GM18520 (cell line): ENCODE results near the gene CSE1L.
"Not testable (repeated sequence)": the region's sequence is repeated elsewhere in the genome, so short reads cannot be mapped to it uniquely, and the experiment has no call there.

Experiments
- ATAC-seq: cut with Tn5 transposase; IDR thresholded peaks from one replicate; pipeline ENCODE4 v1.9.1; 2021; ENCODE audit not compliant: unreplicated experiment

The CSE1L gene

DNA sequence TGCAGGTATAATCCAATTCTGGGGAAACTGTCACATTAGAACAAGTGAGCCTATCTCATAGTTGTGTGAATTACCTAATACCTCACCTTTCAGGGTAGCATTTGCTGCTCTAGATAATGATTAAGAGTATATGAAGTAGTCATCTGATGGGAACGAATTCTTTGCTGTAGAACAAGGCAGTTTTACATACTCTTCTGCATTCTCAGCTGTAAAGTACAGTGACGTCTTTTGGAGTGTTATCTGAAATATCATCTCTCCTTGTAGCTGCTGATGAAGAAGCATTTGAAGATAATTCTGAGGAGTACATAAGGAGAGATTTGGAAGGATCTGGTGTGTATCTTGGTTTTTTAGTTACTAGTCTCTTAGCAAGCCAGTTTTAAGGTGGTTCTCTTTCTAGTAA, 28.4 kb downstream of the CSE1L start:
- ATAC-seq, result no peak

- ATAC-seq, result no peak
Measured at GRCh38 chr20:49078310-49078709, 32.2 kb downstream of the CSE1L start.

GRCh38 chr20:49082295-49082694, 36.2 kb downstream of the CSE1L start:
- ATAC-seq, result not testable (repeated sequence)

DNA sequence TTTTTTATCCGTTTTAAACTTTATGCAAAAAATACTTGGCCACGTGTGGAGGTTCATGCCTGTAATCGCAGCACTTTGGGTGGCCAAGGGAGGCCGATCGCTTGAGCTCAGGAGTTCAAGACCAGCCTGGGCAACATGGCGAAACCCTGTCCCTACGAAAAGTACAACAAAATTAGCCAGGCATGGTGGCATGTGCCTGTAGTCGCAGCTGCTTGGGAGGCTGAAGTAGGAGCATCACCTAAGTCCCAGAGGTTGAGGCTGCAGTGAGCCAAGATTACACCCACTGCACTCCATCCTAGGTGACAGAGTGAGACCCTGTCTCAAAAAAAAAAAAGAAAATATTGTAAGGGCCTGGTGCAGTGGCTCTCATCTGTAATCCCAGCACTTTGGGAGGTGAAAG, 45.0 kb downstream of the CSE1L start:
- ATAC-seq, result no peak

DNA sequence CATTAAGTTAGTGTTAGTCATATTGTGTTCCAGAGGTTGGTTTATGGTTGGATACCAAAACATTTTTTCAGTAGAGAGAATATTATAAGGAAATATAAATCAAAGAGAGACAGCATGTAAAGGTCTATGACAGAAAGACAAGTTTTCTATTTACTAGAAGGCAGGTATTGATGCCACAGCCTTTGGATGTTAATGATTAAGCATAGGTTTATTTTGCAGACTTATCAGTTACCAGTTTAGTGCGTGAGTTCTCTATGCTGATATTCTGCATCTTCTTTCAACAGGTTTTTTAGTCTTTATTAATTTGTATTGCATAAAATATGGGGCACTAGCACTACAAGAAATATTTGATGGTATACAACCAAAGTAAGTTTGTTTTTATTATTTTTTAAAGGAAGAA, 45.6 kb downstream of the CSE1L start:
- ATAC-seq, result no peak

GRCh38 chr20:49096203-49096730, 50.2 kb downstream of the CSE1L start:
- ATAC-seq, result no peak

GRCh38 chr20:49097159-49097558, 51.0 kb downstream of the CSE1L start:
- no peak for ATAC-seq

- ATAC-seq, result no peak
Measured at GRCh38 chr20:49098136-49098535, 52.0 kb downstream of the CSE1L start.

DNA sequence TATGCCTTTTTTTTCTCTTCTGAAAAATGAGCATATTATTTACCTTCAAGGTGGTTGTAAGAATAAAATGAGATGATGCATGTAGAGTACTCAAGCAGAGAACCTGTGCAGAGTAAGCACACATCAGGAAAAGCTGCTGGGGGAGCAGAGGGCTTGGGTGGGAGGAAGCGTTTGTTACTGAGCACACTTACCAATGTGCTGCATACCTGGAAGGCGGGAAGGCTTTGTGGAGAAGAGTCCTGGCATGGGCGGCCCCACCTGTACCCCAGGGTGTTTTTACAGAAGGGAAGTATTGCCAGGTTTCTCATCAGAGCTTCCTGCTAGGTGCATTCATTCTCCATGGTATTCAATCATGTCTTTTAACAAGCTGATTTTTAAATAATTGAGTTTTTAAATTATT, 52.9 kb downstream of the CSE1L start:
- no peak for ATAC-seq

DNA sequence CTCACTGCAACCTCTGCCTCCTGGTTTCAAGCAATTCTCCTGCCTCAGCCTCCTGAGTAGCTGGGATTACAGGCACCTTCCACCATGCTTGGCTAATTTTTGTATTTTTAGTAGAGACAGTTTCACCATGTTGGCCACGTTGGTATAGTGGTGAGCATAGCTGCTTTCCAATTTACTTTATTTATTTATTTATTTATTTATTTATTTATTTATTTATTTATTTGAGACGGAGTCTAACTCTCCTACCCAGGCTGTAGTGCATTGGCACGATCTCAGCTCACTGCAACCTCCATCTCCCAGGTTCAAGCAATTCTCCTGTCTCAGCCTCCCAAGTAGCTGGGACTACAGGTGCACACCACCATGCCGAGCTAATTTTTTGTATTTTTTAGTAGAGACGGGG, 54.2 kb downstream of the CSE1L start:
- not testable (repeated sequence) for ATAC-seq

DNA sequence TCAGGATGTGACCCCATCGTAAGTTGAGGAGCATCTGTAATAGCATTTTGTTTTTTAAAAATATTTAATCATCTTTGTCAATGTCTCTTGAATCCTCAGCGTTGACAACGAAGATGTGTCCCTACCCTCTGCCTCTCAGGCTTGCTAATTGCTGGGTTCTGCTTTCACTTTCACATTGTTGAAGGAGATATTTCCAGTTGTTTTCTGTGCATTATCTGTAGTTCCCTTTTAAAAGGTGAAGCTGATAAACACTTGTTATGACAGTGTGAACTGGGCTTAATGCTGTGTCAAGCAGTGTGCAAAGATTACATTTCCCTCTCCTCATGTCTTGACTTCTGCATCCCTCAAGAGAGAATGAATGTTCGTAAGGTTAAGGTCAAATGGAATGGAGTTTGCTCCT, 54.9 kb downstream of the CSE1L start:
- ATAC-seq, result no peak

GRCh38 chr20:49103019-49103418, 56.9 kb downstream of the CSE1L start:
- ATAC-seq, result no peak

DNA sequence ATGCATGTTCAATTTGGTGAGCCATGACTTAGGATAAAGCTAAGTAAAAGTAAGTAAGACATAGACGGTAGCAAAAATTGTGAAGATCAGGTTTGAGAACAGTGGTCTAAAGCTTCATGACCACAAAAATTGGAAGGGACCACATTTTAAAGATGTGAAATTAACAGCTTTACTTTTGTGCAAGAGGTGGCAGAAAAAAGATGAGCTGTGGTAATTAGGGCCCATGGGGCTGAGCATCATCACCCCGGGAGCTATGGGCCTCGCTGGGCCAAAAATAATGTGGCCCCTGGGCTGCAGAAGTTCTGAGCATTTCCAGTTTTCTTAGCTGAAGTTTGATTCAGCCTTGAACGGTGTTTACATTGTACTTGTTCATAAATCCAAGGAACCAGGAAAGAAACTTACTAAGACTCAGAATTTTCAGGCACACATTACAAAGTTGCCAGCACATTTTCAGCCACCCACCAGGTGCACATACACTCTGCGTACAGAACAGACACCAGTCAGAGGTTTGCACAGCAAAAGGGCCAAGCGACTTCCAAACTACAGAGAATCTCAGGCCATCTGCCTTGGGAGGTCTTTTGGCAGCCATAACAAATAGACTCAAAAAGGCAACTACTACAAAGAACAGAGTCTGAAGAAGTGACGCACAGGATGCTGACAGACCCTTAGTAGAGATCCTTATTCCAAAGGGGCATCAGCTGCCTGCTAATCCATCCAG, 57.7 kb downstream of the CSE1L start:
- ATAC-seq, result no peak

GRCh38 chr20:49104365-49104648, 58.2 kb downstream of the CSE1L start:
- ATAC-seq, result no peak

DNA sequence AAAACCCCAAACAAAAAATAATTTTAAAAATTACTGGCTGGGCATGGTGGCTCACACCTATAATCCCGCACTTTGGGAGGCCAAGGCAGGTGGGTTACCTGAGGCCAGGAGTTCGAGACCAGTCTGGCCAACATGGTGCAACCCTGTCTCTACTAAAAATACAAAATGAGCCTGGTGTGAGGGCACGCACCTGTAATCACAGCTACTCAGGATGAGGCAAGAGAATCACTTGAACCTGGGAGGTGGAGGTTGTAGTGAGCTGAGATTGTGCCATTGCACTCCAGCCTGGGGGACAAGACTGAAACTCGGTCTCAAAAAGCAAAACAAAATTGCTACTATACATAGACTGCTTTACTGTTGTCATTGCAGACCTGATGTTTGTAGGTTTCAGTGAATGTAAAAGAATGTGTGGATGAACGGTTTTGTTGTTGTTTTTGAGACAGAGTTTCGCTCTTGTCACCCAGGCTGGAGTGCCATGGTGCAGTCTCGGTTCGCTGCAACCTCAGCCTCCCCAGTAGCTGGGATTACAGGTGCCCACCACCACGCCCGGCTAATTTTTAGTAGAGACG, 59.0 kb downstream of the CSE1L start:
- not testable (repeated sequence) for ATAC-seq

DNA sequence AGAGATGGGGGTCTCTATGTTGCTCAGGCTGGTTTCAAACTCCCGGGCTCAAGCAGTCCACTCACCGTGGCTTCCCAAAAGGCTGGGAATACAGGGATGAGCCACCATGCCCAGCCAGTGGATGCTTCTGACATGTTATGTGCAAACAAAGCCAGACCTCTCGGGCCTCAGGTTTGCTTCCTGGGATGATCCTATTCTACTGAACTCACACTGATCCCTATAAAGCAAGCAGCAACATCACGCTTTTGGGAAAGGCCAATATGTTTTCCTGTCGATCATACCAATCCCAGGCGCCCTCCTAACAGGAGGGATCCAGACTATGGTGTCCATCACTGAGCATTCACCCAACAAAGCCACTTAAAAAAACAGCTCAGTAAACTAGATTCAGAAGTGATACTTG, 60.2 kb downstream of the CSE1L start:
- no peak for ATAC-seq

DNA sequence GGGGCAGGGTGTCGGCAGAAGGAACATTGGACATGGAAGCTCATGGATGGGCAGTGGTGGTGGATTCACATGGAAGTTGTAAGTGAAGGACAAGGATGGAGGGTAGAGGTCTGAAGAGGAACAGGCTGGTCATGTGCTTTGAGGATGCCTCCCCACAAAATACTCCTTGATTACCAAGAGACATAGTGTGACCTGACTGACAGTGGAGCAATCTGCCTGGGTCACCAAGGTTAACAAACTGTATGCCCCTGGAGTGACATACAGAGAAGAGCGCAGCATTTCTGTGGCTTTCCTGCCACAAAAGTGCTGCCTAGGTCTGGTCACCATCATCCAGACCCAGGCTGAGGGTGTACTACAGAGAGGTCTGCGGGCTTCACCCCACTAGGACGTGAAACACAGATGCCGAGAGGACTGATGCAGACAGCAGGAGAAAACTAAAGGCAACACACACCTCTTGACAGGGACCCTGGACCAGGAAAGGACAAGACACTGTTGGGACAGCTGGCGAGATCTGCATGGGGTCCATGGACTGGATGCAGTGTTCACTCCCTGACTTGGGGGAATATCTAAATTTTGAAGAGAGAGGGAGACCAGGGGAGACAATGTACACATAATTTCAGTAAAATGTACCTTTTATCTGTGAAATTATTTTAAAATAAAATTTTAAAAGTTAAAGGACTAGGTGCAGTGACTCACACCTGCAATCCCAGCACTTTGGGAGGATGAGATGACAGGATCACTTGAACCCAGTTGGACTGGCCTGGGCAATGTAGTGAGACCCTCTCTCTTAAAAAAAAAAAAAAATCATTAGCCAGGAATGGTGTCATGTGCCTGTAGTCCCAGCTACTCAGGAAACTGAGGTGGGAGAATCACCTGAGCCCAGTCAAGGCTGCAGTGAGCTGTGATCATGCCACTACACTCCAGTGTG, 64.9 kb downstream of the CSE1L start:
- ATAC-seq, result no peak

GRCh38 chr20:49112596-49113274, 66.6 kb downstream of the CSE1L start:
- ATAC-seq, result no peak

- ATAC-seq, result no peak
Measured at GRCh38 chr20:49115564-49115963, 69.5 kb downstream of the CSE1L start.

DNA sequence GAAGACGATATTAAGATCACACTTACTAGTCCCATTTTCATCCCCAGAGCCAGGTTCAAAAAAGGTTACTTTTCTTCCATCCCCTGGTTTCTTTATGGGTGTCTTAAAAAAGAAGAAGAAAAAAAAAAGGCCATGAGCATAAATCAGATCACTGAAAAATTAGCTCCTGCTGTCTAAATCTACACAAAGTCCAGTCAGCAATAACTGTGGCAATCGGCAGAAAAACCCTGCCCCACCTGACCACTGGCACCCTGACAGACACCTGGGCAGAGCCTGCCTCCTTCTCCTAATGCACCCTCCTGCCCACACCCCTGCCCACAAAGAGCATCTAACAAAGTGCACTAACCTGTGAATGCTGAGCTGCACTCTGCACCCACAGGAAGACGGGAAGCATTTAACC, 72.2 kb downstream of the CSE1L start:
- no peak for ATAC-seq

GRCh38 chr20:49119988-49120387, 73.9 kb downstream of the CSE1L start:
- no peak for ATAC-seq
